GM18499 (cell line): ENCODE data around the gene CCDC3.

Source experiments
- ATAC-seq: cut with Tn5 transposase; IDR thresholded peaks from one replicate; pipeline ENCODE4 v1.9.1; 2021; ENCODE audit warnings: moderate number of reproducible peaks; ENCODE audit not compliant: insufficient read depth, unreplicated experiment

CCDC3 gene

DNA sequence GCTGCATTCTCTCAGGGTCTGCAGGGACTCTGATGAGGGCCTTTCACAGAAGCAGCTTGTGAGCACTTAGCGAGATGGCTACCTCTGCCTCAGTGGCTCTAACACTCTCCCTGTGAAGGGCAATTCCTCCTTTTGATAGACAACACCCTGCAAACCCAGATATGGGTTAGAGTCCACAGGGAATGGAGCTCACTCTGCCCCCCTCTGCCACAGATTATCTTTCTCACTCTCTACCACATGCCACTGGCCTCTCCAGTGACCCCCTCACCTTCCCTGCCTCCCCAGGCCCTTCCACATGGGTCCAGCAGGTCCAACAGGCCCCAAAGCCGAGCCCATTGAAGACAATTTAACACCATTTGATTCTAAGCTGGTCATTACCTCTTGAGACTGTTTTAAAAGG is 72.1 kb downstream of the CCDC3 start:
- ATAC-seq: no peak

DNA sequence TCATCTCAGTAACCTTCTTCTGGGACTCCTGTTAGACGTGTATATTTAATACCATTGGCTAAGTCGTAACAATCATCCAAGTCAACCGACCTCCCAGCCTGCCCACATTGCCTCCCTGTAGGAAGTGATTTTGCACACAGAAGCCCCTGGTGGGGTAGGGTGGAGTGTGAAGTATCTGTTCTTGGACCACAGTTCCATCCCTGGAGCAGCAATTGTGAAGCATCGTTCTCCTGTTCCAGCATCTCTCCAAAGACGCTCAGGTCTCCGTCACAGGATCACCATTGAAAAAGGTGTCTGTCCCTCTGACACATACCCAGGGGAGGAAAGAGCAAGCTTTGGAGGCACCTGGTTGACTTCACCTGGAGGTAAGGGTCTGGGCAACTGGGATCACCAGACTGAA is 72.9 kb downstream of the CCDC3 start:
- no peak for ATAC-seq

DNA sequence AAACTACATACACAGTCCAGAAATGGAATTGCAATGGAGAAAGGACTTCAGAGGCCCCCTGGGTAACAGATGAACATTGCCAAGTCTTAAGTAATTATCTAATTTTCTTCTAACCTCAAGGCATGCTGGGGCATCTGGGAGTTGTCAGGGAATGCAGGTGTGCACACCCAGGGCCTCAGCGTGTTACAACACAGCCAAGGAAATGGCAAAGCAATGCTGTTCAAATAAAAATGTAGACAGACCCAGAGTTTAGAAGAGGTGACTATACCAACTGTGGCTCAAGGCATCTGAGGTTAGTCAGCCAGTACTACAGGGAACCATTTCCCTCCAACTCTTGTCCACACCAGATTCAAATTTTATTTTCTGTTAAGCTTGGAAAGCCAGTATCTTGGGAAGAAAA is 73.6 kb downstream of the CCDC3 start:
- ATAC-seq: no peak

DNA sequence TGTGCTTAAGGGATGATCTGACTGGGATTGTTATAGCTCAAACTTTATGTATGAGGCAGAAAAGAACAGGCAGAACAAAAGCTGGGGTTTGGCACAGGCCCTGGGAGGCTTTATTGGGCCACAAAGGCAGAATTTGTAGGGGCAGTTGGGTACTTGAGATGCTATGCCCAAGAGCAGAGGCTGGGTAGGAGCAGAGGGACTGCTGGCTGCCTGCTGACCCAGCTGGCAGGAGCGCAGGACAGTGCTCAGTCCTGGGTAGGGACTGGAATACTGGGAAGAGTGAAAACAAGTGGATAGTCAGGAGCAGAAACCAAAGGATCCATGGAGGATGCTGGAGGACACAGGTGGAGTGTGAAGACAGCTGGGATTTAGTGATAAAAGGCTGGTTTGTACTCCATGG is 75.7 kb downstream of the CCDC3 start:
- no peak for ATAC-seq

DNA sequence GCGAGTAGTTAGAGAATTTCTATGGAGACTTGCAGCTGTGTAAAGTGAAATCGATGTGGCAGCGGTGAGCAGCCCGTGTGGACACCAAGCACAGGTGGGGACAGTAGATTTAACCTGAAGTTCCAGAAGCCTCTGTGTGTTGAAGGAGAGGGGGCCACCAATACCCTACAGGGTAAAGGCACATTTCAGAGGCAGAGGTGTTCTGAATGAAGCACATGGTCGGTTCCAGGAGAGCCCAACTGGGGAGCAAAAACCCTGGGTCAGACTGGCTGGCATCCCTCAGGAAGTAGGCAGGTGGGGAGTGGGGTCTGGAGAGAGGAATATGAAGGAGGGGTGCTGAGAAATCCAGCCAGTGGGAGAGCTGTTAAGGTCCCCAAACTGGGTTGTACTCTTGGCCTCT is 76.6 kb downstream of the CCDC3 start:
- no peak for ATAC-seq

DNA sequence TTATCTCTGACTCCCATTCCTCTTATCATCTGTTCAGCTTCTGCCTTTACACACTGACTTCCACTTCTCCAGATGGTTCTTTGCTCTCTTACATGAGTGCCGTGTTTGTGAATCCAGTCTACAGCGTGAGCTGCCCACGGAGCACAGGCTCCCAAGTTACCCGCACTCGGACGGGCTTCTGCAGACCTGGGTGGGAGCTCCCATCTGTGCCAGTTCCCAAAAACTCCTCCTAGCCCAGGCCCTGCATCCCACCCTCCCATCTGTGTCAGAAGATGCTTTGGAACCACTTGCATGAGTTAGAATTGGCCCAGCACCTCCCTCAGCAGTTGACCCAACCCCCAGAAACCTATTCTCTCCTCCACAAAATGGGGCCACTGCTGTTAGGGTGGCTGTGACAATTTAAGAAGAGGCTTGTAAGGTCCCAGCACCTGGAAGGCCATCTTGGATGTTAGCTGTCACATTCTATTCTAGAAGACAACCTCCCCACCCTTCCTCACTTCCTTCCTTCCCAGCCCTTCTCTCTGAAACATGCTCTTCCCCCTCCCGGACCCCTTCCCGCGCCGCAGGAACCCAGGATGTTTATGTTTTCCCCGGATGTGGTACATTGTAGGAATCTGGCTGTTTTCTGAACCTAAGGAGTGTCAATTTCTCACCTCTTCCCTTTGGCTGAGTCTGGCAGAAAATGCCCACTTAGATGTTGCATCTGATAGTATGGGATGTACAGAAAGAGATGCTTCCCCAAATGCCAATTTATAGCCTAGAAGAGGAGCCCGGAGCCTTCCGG is 79.2 kb downstream of the CCDC3 start:
- no peak for ATAC-seq

DNA sequence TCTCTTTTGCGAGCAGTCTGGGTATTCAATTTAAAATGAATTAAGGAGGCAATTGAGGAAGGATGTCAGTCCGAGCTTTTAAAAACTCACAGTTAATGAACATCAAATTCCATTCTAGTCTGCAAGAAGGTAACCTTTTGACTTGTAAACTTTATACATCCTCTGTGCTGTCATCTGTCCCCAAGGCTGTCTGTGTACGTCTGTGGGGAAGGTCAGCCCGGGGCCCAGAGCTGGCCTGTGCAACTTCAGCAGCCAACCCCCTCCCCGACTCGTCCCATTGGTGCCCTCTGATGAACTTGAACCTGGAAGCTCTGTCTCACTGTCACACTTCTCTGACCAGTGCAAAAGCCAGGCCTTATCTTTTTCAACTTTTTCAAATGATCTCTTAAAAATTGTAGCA is 80.3 kb downstream of the CCDC3 start:
- no peak for ATAC-seq

DNA sequence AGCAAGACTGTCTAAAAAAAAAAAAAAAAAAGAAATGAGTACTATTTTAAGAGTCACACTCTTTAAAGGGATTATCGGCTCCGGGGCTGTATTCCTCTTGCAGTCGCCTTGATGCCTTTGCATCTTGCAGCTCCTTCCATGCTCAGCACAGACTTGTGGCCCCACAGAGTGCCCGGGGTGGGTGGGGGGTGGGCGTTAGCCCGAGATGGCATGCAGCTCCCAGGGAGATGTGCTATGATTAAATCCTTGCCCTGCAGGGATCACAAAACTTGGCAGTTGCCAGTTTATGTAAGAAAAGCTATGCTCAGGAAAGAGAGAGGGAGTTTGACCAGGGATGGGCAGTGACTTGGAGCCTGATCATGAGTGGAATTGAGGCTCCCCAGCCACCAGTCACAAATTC is 81.9 kb downstream of the CCDC3 start:
- no peak for ATAC-seq

DNA sequence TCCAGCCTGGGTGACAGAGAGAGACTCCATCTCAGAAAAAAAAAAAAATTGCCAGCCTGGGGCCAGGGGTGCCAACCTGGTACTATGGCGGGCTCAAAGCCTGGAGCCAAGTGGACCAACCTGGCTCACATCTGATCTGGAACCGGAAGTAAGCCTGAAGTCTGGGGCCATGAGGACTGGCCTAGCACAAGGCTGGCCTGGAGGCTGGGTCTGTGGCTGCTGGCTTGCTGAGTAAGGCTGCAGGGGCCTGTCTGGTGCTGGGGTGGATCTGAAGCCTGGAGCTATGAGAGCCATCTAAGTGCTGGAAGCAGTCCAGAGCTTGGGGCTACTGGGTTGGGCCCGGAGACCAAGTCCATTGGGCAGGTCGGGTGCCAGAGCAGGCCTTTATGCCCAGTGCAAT is 84.9 kb downstream of the CCDC3 start:
- ATAC-seq: no peak

DNA sequence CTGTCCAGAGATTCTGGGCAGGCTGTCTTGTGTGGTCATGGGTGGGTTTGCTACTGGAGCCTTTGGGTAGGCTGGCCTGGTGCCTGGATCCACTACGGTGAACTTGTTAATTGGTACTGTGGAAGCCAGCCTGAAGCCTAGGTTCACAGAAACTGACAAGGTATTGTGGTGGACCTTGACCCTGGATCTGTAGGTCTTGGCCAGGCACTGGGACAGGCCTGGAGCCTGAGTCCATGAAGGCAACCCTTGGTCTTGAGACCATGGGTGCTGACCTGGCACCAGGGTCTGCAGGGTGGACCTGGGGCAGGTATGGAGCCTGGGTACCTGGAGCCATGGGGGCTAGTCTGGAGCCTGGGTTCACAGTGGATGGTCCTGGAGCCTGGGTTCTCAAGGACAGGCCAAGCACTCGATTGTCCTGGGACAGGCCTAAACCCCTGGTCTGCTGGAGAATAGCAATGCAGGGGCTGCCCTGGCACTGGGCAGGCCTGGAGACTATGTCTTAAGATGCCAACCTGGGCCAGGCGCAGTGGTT is 85.8 kb downstream of the CCDC3 start:
- ATAC-seq: no peak

DNA sequence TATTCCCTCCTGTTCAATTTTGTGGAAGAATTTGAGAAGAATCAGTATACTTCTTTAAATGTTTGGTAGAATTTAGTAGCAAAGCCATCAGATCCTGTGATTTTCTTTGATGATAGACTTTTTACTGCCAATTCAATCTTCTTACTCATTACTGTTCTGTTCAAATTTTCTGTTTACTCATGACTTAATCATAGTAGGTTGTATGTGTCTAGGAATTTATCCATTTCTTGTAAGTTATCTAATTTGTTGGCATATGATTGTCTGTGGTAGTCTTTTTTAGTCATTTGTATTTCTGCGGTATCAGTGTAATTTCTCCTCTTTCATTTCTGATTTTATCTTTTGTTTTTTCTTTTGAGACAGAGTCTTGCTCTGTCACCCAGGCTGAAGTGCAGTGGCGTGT is 87.4 kb downstream of the CCDC3 start:
- no peak for ATAC-seq

DNA sequence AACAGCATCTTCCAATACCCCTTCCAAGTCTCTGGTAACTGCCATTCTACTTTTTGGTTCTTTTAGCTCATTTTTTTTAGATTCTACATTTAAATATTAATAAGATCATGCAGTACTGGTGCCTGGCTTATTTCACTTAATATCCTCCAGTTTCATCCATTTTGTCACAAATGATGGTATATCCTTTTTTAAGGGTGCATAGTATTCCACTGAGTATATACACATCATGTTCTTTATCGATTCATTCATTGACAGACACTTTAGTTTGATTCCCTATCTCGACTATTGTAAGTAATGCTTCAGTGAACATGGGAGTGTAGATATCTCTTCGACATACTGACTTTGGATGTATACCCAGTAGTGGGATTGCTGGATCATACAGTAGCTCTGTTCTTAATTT is 89.7 kb downstream of the CCDC3 start:
- no peak for ATAC-seq

DNA sequence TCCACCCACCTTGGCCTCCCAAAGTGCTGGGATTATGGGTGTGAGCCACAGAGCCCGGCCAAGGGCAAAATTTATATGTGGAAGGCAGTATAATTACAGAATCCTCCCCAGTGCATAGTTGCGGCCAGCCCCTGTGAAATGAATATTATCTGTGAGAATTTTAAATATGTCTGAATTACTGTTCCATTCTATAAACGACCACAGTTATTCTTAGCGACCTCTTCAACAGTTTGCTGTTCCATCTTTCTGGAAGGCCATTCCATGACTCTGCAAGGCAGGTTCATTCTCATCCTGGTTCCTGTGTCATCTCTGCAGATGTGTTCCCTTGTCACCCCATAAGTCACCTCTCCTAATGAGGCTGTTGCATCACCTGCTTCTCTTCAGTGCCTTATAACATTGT is 90.7 kb downstream of the CCDC3 start:
- no peak for ATAC-seq

DNA sequence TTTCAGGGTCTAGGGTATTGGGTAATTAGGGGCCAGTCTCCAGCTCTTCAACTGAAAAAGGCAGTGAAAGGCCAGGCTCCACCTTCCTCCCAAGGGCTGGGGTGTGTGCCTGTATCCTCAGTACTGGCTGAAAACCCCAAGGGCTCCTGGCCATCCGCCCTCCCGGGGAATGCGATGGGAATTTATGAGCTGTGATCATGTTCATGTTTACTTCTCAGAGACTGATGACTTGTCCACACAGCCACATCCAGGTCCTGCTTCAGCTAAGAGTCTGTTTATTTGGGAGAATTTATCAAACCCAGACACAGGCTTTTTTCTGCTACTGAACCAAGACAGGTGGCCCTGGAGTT is 91.7 kb downstream of the CCDC3 start:
- ATAC-seq: no peak

DNA sequence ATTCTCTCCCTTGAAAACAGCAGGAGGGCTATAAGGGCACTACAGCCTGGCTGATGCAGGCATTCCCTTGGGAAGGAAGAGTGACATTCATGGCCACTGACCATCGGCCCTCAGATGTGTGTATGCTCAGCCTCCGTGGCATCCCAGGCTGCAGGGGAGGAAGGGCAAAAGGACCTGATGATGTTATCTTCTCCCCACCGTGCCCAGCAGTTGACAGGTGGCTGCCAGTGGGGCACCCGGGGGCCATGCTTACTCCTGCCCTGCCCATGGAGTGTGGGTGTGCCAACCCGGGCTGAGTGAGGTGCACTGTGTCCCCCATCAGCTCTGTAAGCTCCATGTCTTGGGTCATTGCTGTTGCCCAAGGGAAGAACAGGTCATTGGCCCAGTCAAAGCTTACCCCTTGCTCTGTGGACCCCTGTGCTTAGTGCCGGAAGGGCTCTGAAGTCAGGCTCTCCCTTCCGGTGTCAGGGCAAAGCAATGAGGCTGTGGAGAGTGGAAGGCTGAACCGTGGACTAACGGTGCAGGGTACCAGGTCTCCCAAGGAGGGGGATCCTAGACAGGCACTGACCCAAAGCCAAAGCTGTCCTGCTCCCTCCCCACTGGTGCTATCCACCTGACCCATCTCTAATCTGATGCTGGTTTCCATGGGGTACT is 92.2 kb downstream of the CCDC3 start:
- ATAC-seq: no peak

DNA sequence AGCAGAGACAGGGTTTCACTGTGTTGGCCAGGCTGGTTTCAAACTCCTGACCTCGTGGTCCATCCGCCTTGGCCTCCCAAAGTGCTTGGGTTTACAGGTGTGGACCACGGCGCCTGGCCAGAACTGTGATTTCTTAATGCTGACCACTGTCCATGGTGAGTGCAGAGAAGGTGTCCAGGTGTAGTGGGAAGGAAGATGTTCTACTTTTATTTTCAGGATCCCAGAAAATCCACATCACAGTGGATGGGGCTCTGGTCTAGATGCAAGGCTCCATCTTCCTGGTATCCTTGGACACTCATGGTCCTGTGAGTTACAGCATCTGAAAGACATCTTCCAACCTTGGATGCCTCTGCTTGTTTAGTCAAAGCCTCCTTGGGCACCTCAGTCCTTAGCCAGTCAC is 92.7 kb downstream of the CCDC3 start:
- ATAC-seq: no peak

DNA sequence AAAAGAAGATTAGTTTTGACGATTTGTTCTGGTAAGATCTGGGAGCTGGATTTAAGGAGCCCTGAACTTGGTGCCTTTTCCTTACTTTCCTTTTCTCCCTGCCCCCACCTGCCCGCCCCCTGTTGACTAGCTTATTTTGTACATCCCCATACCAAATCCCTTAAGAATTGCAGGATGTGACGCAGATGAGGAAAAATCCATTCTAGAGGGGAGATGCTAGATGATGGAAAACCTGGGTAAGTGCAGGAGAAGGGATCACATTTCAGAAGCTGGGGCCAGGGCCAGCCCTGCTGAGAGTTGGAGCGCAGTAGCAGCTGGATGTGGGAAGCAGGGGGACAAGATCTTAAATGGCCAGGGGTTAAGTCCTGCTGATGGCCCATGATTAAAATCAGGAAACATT is 93.9 kb downstream of the CCDC3 start:
- ATAC-seq: no peak

DNA sequence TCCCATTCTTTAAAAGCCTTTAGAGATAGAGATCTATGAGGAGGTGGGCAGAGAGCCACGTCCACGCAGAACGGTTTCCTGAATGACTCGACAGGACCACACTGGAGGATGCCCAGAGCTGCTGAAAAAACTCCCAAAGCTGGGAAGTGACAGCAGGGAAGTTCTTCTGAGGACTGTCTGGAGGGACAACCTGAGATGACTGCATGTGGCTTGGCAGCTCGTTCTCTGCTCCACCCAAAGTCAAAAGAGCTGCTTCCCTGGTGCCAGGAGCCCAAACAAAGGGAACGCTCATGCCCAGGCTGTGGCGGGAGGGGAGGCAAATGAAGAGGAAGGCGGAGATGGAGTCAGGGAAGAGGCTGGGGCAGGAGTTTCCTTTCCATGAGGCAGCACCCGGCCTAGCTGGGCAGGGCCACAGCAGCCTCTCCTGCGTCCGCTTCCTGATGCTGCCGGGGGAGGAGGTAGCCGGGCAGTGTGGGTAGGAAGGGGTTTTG is 95.4 kb downstream of the CCDC3 start:
- ATAC-seq: no peak

DNA sequence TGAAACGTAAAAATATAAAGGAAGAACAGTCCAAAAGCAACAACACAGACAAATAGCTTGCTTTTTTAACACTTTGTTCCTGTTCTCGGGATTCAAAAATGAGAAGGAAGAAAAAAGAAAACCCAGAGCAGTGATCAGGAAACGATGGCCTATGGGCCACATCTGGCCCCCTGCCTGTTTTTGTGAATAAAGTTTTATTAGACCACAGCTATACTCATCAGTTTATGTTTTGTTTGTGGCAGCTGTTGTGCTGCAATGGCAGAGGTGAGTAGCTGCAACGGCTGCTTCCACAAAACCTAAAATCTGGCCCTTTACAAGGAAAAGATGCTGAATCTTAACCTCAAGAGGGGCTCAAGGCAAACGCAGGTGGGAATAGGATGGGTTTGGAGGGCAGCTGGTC is 96.4 kb downstream of the CCDC3 start:
- ATAC-seq: no peak

DNA sequence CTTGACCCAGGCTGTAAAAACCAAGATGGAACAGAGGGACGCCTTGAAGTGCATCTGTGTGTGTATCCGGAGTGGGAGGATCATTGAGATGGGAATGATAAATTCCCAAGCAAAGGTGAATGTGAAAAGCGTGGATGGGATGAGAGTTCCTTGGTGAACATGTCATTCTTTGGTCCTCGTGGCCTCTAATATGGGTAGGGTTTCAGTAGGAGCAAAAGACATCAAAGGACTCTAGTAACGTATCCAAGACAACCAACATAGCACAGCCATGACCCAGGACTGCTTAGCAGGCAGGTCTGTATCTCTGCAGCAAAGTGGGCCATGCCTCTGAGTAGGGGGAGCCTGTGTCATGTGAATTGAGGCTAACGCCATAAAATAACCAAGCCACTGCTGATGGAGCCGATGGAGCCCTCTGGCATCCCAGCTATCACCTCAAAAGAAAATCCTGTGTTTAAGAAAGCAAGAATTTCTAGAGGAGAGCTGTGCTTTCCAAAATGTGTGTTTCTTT is 98.6 kb downstream of the CCDC3 start:
- no peak for ATAC-seq

DNA sequence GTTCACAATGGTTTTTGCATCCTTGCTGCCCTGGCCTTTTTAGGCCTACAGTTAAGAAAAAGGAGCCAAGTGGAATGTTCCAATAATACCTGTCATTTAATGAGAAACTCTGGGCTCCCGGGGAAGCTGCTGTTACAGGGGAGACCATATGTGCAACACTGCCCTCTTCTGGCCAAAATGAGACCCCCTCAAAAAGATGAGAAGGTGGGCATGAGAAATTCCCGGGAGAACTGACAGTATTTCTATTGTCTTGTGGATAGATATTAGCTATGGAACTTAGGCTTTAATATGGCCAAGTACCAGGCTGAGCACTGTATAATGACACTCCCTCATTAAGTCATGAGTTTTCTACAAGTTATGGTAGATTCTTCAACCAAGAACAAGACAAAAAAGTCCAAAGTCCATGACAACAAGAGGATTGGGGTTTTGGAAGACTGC is 99.4 kb downstream of the CCDC3 start:
- no peak for ATAC-seq

DNA sequence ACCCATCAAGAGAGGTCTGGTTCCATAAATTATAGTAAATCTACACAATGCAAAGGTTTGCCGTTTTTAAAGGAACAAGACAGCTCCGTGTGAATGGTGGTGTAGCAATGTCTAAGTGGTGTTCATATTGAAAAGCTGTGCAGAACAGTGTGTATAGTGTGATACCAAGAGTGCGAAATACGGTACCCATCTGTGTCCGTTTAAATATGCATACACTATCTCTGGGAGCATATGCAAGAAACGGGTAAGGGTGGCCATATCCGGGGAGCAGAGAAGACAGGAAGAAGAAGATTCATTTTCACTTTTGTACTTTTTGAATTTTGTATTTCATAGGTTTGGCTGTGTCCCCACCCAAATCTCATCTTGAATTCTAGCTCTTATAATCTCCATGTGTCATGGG is 102.0 kb downstream of the CCDC3 start:
- ATAC-seq: no peak
